ENCODE measurements around the gene ZBTB44.

ZBTB44 gene

GRCh38 chr11:130202818-130203689, 111.7 kb downstream of the ZBTB44 start:
- Histone ChIP-seq H4K20me1 (ENCODE audit: insufficient read depth, low read length) (peaks cover 3% of the 10 kb centered on the region; the same call in 1 of the 2 replicates), H3K27ac (ENCODE audit: low read length) (no peak overlapping the region), H3K9ac (ENCODE audit: low read depth, low read length) (no peak overlapping the region), H3K27me3 (ENCODE audit: insufficient read depth, low read length, poor library complexity) (no peaks in the 10 kb centered on the region), H3K36me3 (ENCODE audit: insufficient read depth, low read length) (no peaks in the 10 kb centered on the region), H3K4me2 (ENCODE audit: insufficient read depth, low read length) (no peak overlapping the region), H2AFZ (ENCODE audit: low read depth, low read length) (no peak overlapping the region), H3K4me3 (ENCODE audit: low read depth in 1 of 2, low read length in 2 of 2) (no peak overlapping the region), H3K79me2 (ENCODE audit: insufficient read depth, low read length) (no peaks in the 10 kb centered on the region), H3K4me1 (ENCODE audit: insufficient read depth, low read length) (no peaks in the 10 kb centered on the region), H3K9me3 (ENCODE audit: insufficient read depth, low read length, severe bottlenecking) (no peaks in the 10 kb centered on the region)
- DNase-seq: no peak
- TF ChIP-seq EZH2 (IDR thresholded peaks at IDR 0.05; ENCODE audit: borderline replicate concordance, low read depth, low read length, severe bottlenecking) (no peak), CTCF (IDR thresholded peaks at IDR 0.05; ENCODE audit: borderline replicate concordance, extremely low read depth, low read length, poor library complexity, severe bottlenecking) (no peak)
- no peak for ATAC-seq (ENCODE audit: insufficient read depth, low read depth)

DNA sequence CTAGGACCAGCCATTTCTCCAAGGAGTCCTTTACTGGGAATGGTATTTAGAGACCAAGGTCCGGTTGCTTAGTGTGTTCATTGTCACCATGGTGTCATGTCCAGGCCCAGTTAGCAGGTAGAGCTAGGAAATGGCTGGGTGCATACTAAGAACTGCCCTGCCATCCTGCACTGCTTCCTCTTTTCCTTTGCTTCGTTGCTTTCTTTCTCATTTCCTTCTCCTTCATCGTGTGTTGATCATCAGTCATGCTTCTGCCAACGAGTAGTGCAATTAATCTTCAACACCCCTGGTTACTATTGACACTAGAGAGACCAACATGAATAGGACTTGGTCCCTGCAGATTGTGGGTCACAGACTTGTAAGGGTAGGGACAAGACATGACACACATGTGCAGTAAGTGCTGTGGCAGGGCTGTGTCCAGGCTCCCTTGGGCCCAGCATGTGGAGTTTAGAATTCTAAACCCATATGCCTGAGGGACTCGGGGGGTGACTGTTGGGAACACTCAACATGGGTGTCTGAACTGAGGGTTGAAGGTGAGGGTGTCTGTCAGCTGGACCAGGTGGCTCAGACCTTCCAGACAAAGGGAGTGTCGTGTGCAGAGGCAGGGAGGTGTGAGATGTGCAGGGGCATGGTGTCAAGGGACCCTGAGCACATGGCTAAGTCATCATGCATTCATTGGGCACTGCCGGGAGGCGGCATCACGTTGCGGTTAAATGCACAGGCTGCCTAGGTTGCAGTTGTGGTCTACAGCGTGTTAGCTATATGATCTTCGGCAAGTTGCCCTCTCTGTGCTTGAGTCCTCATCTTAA, 112.5 kb downstream of the ZBTB44 start:
- Histone ChIP-seq H2AFZ (ENCODE audit: low read depth, low read length) (no peak overlapping the region), H3K36me3 (ENCODE audit: insufficient read depth, low read length) (no peaks in the 10 kb centered on the region), H4K20me1 (ENCODE audit: insufficient read depth, low read length) (peaks cover 3% of the 10 kb centered on the region; the same call in 1 of the 2 replicates), H3K9ac (ENCODE audit: low read depth, low read length) (no peak overlapping the region), H3K9me3 (ENCODE audit: insufficient read depth, low read length, severe bottlenecking) (no peaks in the 10 kb centered on the region), H3K79me2 (ENCODE audit: insufficient read depth, low read length) (no peaks in the 10 kb centered on the region), H3K4me3 (ENCODE audit: low read depth in 1 of 2, low read length in 2 of 2) (no peak overlapping the region), H3K27me3 (ENCODE audit: insufficient read depth, low read length, poor library complexity) (no peaks in the 10 kb centered on the region), H3K4me1 (ENCODE audit: insufficient read depth, low read length) (no peaks in the 10 kb centered on the region), H3K27ac (ENCODE audit: low read length) (no peak overlapping the region), H3K4me2 (ENCODE audit: insufficient read depth, low read length) (no peak overlapping the region)
- ATAC-seq (ENCODE audit: insufficient read depth, low read depth) (no peak), DNase-seq (no peak)
- TF ChIP-seq EZH2 (IDR thresholded peaks at IDR 0.05; ENCODE audit: borderline replicate concordance, low read depth, low read length, severe bottlenecking) (no peak), CTCF (IDR thresholded peaks at IDR 0.05; ENCODE audit: borderline replicate concordance, extremely low read depth, low read length, poor library complexity, severe bottlenecking) (no peak)

DNA sequence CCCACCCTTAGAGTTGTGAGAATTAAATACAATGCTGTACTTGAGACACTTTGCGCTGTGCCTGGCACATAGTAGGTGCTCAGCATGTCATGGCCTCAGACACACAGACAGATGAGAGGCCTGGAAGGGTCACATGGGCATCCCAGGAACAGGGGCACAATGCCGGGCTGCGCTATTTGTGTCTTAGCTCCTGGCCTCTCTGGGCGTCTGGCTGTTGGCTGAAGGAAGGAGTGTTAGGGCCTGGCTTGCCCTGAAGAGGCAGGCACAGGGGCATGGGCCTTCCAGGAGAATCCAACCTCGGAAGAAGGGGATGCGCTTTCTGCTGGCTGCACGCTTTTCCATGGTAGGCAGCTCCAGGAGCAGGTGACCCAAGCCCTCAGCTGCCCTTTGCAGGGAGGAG, 113.7 kb downstream of the ZBTB44 start:
- Histone ChIP-seq H4K20me1 (ENCODE audit: insufficient read depth, low read length) (peaks cover 3% of the 10 kb centered on the region; the same call in 1 of the 2 replicates), H3K9me3 (ENCODE audit: insufficient read depth, low read length, severe bottlenecking) (no peaks in the 10 kb centered on the region), H3K27me3 (ENCODE audit: insufficient read depth, low read length, poor library complexity) (no peaks in the 10 kb centered on the region), H3K79me2 (ENCODE audit: insufficient read depth, low read length) (no peaks in the 10 kb centered on the region), H3K4me1 (ENCODE audit: insufficient read depth, low read length) (no peaks in the 10 kb centered on the region), H3K36me3 (ENCODE audit: insufficient read depth, low read length) (no peaks in the 10 kb centered on the region), H3K4me2 (ENCODE audit: insufficient read depth, low read length) (no peak overlapping the region), H2AFZ (ENCODE audit: low read depth, low read length) (no peak overlapping the region), H3K4me3 (ENCODE audit: low read depth in 1 of 2, low read length in 2 of 2) (no peak overlapping the region), H3K9ac (ENCODE audit: low read depth, low read length) (no peak overlapping the region), H3K27ac (ENCODE audit: low read length) (no peak overlapping the region)
- no peak for TF ChIP-seq CTCF (IDR thresholded peaks at IDR 0.05; ENCODE audit: borderline replicate concordance, extremely low read depth, low read length, poor library complexity, severe bottlenecking)
- TF ChIP-seq EZH2 (IDR thresholded peaks at IDR 0.05; ENCODE audit: borderline replicate concordance, low read depth, low read length, severe bottlenecking): no peak
- DNase-seq (no peak), ATAC-seq (ENCODE audit: insufficient read depth, low read depth) (no peak)

Measured in DND-41 (cell line).